HepG2 (cell line): ENCODE results near the gene ZNF618.

Experiments
- AKAP8 ChIP-seq: sonication (generic); formaldehyde crosslinking; IDR thresholded peaks from 2 replicates; pipeline ENCODE4 v1.5.1; 2020; ENCODE audit warnings: mild to moderate bottlenecking, missing genetic modification reagents
- CHD2 ChIP-seq: IDR thresholded peaks from 2 replicates; pipeline ENCODE4 v1.6.1; 2011; ENCODE audit warnings: low read depth, low read length, improper control_type of control experiment
- CREB3 ChIP-seq: sonication (generic); formaldehyde crosslinking; IDR thresholded peaks from 2 replicates; pipeline ENCODE4 v1.5.0; 2020; ENCODE audit warnings: missing genetic modification reagents
- CTCF ChIP-seq: sonication (generic); formaldehyde crosslinking; IDR thresholded peaks from 2 replicates; pipeline ENCODE4 v1.5.0; 2020; ENCODE audit warnings: mild to moderate bottlenecking, missing genetic modification reagents, moderate library complexity
- GTF2F1 ChIP-seq: fragments of 150-350 bp; IDR thresholded peaks from 2 replicates; pipeline ENCODE4 v1.6.1; 2014; ENCODE audit warnings: low read length
- HOXA5 ChIP-seq: sonication (generic); formaldehyde crosslinking; IDR thresholded peaks from 2 replicates; pipeline ENCODE4 v1.4.0; 2020; ENCODE audit warnings: missing genetic modification reagents
- KDM1A ChIP-seq: IDR thresholded peaks from 2 replicates; pipeline ENCODE4 v1.6.1; 2016; ENCODE audit warnings: missing compliant biosample characterization
- KMT2A ChIP-seq: sonication (generic); formaldehyde crosslinking; IDR thresholded peaks from 2 replicates; pipeline ENCODE4 v1.4.0; 2020; ENCODE audit warnings: missing genetic modification reagents
- MAX ChIP-seq: IDR thresholded peaks from 2 replicates; pipeline ENCODE4 v1.6.1; 2012; ENCODE audit warnings: inconsistent platforms
- POLR2A ChIP-seq, 2 experiments: IDR thresholded peaks; 2 replicates each; pipeline ENCODE4 v1.6.1; 2011; ENCODE audit warnings: low read depth in 2 of 2, low read length in 2 of 2, mild to moderate bottlenecking in 1 of 2, moderate library complexity in 1 of 2; ENCODE audit not compliant: insufficient read depth in 1 of 2
- TCF7L2 ChIP-seq: IDR thresholded peaks from 2 replicates; pipeline ENCODE4 v1.6.1; 2011; ENCODE audit warnings: mild to moderate bottlenecking, low read depth, low read length, moderate library complexity
- ZKSCAN5 ChIP-seq: sonication (generic); formaldehyde crosslinking; IDR thresholded peaks from 2 replicates; pipeline ENCODE4 v1.5.1; 2020; ENCODE audit warnings: mild to moderate bottlenecking, missing genetic modification reagents
- ZSCAN22 ChIP-seq: sonication (generic); formaldehyde crosslinking; IDR thresholded peaks from 2 replicates; pipeline ENCODE4 v1.4.0; 2020; ENCODE audit warnings: mild to moderate bottlenecking, missing genetic modification reagents

- TF ChIP-seq GTF2F1 (no peak), MAX (no peak), CHD2 (no peak), ZSCAN22 (CRISPR knock-in tag) (no peak), KDM1A (CRISPR knock-in tag) (no peak), AKAP8 (CRISPR knock-in tag) (no peak), TCF7L2 (no peak), CTCF (CRISPR knock-in tag) (no peak), CREB3 (CRISPR knock-in tag) (no peak), ZKSCAN5 (CRISPR knock-in tag) (no peak), POLR2A (IDR thresholded peaks at IDR 0.05; ENCODE audit: insufficient read depth in 1 of 2, low read depth in 2 of 2, low read length in 2 of 2) (no peak), HOXA5 (CRISPR knock-in tag) (no peak), KMT2A (CRISPR knock-in tag) (no peak)
Observed at GRCh38 chr9:113999256-114000062, 123.3 kb downstream of the ZNF618 start.
